Measurements from ENCODE around the gene JAK3.

JAK3 gene

GRCh38 chr19:17836530-17836929 is 11.3 kb downstream of the JAK3 start:
- Histone ChIP-seq H4K20me1 (ENCODE audit: insufficient read depth, low read length) (no peaks in the 10 kb centered on the region), H3K4me2 (ENCODE audit: low read length) (no peak overlapping the region), H3K27ac (ENCODE audit: low read depth, low read length, poor library complexity, severe bottlenecking) (no peak overlapping the region), H2AFZ (ENCODE audit: low read length) (no peak overlapping the region), H3F3A (ENCODE audit: insufficient read depth, low read length) (no peaks in the 10 kb centered on the region), H3K4me1 (ENCODE audit: insufficient read depth, low read length, severe bottlenecking) (no peaks in the 10 kb centered on the region), H3K27me3 (ENCODE audit: insufficient read depth, low read length) (no peaks in the 10 kb centered on the region), H3K9ac (ENCODE audit: low read length) (no peak overlapping the region), H3K4me3 (ENCODE audit: low read depth, low read length, poor library complexity, severe bottlenecking) (no peak overlapping the region), H3K36me3 (ENCODE audit: insufficient read depth, low read length) (no peaks in the 10 kb centered on the region), H3K9me3 (ENCODE audit: low read length) (no peaks in the 10 kb centered on the region), H3K9me2 (ENCODE audit: low read depth, low read length) (no peaks in the 10 kb centered on the region), H3K79me2 (ENCODE audit: insufficient read depth, low read length) (no peaks in the 10 kb centered on the region)
- TF ChIP-seq, protein P1, sequence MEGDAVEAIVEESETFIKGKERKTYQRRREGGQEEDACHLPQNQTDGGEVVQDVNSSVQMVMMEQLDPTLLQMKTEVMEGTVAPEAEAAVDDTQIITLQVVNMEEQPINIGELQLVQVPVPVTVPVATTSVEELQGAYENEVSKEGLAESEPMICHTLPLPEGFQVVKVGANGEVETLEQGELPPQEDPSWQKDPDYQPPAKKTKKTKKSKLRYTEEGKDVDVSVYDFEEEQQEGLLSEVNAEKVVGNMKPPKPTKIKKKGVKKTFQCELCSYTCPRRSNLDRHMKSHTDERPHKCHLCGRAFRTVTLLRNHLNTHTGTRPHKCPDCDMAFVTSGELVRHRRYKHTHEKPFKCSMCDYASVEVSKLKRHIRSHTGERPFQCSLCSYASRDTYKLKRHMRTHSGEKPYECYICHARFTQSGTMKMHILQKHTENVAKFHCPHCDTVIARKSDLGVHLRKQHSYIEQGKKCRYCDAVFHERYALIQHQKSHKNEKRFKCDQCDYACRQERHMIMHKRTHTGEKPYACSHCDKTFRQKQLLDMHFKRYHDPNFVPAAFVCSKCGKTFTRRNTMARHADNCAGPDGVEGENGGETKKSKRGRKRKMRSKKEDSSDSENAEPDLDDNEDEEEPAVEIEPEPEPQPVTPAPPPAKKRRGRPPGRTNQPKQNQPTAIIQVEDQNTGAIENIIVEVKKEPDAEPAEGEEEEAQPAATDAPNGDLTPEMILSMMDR (IDR thresholded peaks at IDR 0.05; ENCODE audit: low read length): no peak
- TF ChIP-seq EZH2 (IDR thresholded peaks at IDR 0.05; ENCODE audit: borderline replicate concordance, low read length): no peak

DNA sequence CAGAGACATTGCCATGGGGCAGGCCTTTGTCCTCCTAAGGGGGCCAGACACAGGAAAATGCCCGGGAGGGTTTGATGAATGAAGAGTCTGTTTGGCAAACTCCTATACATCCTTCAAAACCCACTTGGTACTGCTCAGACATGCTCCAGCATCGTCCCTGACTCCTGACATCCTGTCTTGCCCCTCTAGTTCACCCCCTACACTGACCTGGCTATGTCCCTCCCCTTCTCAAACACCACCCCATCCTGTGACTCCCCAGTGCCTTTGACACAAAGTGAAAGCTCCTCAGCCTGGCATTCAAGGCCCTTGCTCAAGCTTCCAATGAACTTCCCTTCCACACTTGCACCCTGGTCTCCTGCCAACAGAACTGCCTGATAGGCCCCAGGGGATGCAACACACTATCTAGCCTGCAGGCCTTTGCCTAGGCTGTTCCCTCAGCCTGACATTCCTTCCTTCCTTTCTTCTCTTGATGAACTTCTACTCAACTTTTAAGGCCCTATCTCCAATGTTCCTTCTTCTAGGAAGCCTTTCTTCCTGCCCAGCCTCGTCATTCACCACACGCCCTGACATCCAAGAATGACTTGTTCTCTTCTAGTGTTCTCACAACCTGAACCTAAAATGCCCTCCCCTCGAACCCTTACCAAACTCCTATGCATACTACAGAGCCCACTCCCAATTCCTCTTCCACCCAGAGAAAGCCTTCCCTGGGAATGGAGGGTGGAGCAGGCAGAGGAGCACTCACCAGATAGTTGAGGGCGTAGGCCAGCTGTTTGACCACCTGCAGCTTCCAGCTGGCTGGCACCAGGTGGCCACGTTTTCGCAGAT is 12.4 kb downstream of the JAK3 start:
- H4K20me1 ChIP-seq (ENCODE audit: insufficient read depth, low read length): no peaks in the 10 kb centered on the region
- TF ChIP-seq EZH2 (IDR thresholded peaks at IDR 0.05; ENCODE audit: borderline replicate concordance, low read length): no peak
- TF ChIP-seq, protein P1 (IDR thresholded peaks at IDR 0.05; ENCODE audit: low read length): no peak
- no peaks in the 10 kb centered on the region for H3K9me3 ChIP-seq (ENCODE audit: low read length)
- H3F3A ChIP-seq (ENCODE audit: insufficient read depth, low read length): no peaks in the 10 kb centered on the region
- H2AFZ ChIP-seq (ENCODE audit: low read length): no peak overlapping the region
- no peak overlapping the region for H3K4me2 ChIP-seq (ENCODE audit: low read length)
- no peaks in the 10 kb centered on the region for H3K36me3 ChIP-seq (ENCODE audit: insufficient read depth, low read length)
- H3K4me1 ChIP-seq (ENCODE audit: insufficient read depth, low read length, severe bottlenecking): no peaks in the 10 kb centered on the region
- no peak overlapping the region for H3K9ac ChIP-seq (ENCODE audit: low read length)
- H3K27ac ChIP-seq (ENCODE audit: low read depth, low read length, poor library complexity, severe bottlenecking): no peak overlapping the region
- H3K79me2 ChIP-seq (ENCODE audit: insufficient read depth, low read length): no peaks in the 10 kb centered on the region
- no peaks in the 10 kb centered on the region for H3K9me2 ChIP-seq (ENCODE audit: low read depth, low read length)
- no peak overlapping the region for H3K4me3 ChIP-seq (ENCODE audit: low read depth, low read length, poor library complexity, severe bottlenecking)
- no peaks in the 10 kb centered on the region for H3K27me3 ChIP-seq (ENCODE audit: insufficient read depth, low read length)

DNA sequence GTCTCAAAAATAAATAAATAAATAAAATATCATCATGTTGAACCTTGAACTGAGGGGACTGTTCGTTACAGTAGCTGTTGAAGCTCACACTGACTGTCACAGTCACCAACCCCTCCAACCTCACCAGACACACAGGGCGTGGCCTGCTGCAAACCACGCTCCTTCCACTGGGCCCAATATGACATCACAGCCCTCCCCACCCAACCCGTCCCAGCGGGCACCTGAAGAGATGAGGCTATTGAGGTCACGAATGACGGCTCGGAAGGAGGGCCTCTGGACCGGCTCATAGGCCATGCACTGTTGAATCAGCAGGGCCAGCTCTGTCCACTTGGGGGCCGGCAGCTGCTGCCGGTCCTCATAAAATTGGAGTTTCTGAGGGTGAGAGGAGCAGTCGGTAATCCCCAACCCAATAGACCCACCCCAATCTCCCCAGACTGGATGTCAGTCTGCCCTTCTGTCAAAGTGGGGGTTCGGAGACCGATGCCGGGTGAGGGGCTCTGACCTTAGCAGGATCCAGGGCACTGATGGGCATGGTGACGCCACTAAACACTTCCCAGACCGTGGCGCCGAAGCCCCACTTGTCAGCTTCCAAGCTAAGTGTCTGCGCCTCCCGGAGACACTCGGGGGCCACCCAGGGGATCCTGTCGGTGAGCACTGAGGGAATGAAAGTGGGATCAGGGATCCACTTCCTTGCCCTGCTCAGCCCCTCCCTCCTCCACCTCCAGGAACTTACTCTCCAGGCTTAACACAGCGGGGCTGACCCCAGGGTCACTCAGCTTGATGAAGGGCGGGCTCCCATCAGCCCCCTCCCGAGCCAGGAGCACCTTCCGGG is 13.2 kb downstream of the JAK3 start:
- no peak overlapping the region for H3K9ac ChIP-seq (ENCODE audit: low read length)
- H3K36me3 ChIP-seq (ENCODE audit: insufficient read depth, low read length): no peaks in the 10 kb centered on the region
- H4K20me1 ChIP-seq (ENCODE audit: insufficient read depth, low read length): no peaks in the 10 kb centered on the region

More for the DNA sequence above, 13.2 kb downstream of the JAK3 start:
- Histone ChIP-seq H3K9me3 (ENCODE audit: low read length) (no peaks in the 10 kb centered on the region), H3K4me3 (ENCODE audit: low read depth, low read length, poor library complexity, severe bottlenecking) (no peak overlapping the region), H3K27ac (ENCODE audit: low read depth, low read length, poor library complexity, severe bottlenecking) (no peak overlapping the region), H3K9me2 (ENCODE audit: low read depth, low read length) (no peaks in the 10 kb centered on the region), H3K27me3 (ENCODE audit: insufficient read depth, low read length) (no peaks in the 10 kb centered on the region), H3F3A (ENCODE audit: insufficient read depth, low read length) (no peaks in the 10 kb centered on the region), H3K4me2 (ENCODE audit: low read length) (no peak overlapping the region), H3K4me1 (ENCODE audit: insufficient read depth, low read length, severe bottlenecking) (no peaks in the 10 kb centered on the region), H3K79me2 (ENCODE audit: insufficient read depth, low read length) (no peaks in the 10 kb centered on the region), H2AFZ (ENCODE audit: low read length) (no peak overlapping the region)
- TF ChIP-seq EZH2 (IDR thresholded peaks at IDR 0.05; ENCODE audit: borderline replicate concordance, low read length): no peak
- TF ChIP-seq, protein P1 (IDR thresholded peaks at IDR 0.05; ENCODE audit: low read length): no peak
